Measurements from ENCODE around the gene ACTA2. TPM values are rescaled to one million over a fixed set of nuclear protein-coding genes. Genes with fewer than 3 reads are reported as not detected.

Gene ACTA2
- total RNA-seq, 1 donor from 2014 or later: 98.5 TPM

- no peaks in the 10 kb centered on the region for H3K27me3 Mint-ChIP-seq (ENCODE audit: unreplicated experiment)
- no peaks in the 10 kb centered on the region for H3K4me1 Mint-ChIP-seq (ENCODE audit: unreplicated experiment)
- H3K27ac Mint-ChIP-seq (ENCODE audit: unreplicated experiment): no peak overlapping the region
- no peak for DNase-seq (ENCODE audit: low spot score)
- H3K36me3 Mint-ChIP-seq (ENCODE audit: low read depth, unreplicated experiment): no peaks in the 10 kb centered on the region
- no peaks in the 10 kb centered on the region for H3K9me3 Mint-ChIP-seq (ENCODE audit: unreplicated experiment)
- H3K4me3 Mint-ChIP-seq (ENCODE audit: unreplicated experiment): no peak overlapping the region
- TF ChIP-seq CTCF (IDR thresholded peaks at IDR 0.05; ENCODE audit: unreplicated experiment): no peak
Observed at GRCh38 chr10:88949051-88949450, 3.5 kb downstream of the ACTA2 start.

GRCh38 chr10:88946965-88947590 lies 5.5 kb downstream of the ACTA2 start:
- Mint-ChIP-seq H3K4me1 (ENCODE audit: unreplicated experiment) (no peaks in the 10 kb centered on the region), H3K9me3 (ENCODE audit: unreplicated experiment) (no peaks in the 10 kb centered on the region), H3K4me3 (ENCODE audit: unreplicated experiment) (no peak overlapping the region), H3K27me3 (ENCODE audit: unreplicated experiment) (no peaks in the 10 kb centered on the region), H3K36me3 (ENCODE audit: low read depth, unreplicated experiment) (no peaks in the 10 kb centered on the region), H3K27ac (ENCODE audit: unreplicated experiment) (no peak overlapping the region)
- DNase-seq (ENCODE audit: low spot score): no peak
- TF ChIP-seq CTCF (IDR thresholded peaks at IDR 0.05; ENCODE audit: unreplicated experiment): no peak

GRCh38 chr10:88946200-88946599 lies 6.4 kb downstream of the ACTA2 start:
- Mint-ChIP-seq H3K9me3 (ENCODE audit: unreplicated experiment) (no peaks in the 10 kb centered on the region), H3K4me3 (ENCODE audit: unreplicated experiment) (no peak overlapping the region), H3K27me3 (ENCODE audit: unreplicated experiment) (no peaks in the 10 kb centered on the region), H3K36me3 (ENCODE audit: low read depth, unreplicated experiment) (peaks cover 8% of the 10 kb centered on the region), H3K27ac (ENCODE audit: unreplicated experiment) (no peak overlapping the region), H3K4me1 (ENCODE audit: unreplicated experiment) (no peaks in the 10 kb centered on the region)
- TF ChIP-seq CTCF (IDR thresholded peaks at IDR 0.05; ENCODE audit: unreplicated experiment): no peak
- DNase-seq (ENCODE audit: low spot score): no peak

- H3K4me1 Mint-ChIP-seq (ENCODE audit: unreplicated experiment): no peaks in the 10 kb centered on the region
- peaks cover 16% of the 10 kb centered on the region for H3K36me3 Mint-ChIP-seq (ENCODE audit: low read depth, unreplicated experiment)
- no peak overlapping the region for H3K27ac Mint-ChIP-seq (ENCODE audit: unreplicated experiment)
- no peak for TF ChIP-seq CTCF (IDR thresholded peaks at IDR 0.05; ENCODE audit: unreplicated experiment)
- H3K4me3 Mint-ChIP-seq (ENCODE audit: unreplicated experiment): no peak overlapping the region
- no peak for DNase-seq (ENCODE audit: low spot score)
- no peaks in the 10 kb centered on the region for H3K9me3 Mint-ChIP-seq (ENCODE audit: unreplicated experiment)
- H3K27me3 Mint-ChIP-seq (ENCODE audit: unreplicated experiment): no peaks in the 10 kb centered on the region
Observed at GRCh38 chr10:88944813-88945212, 7.8 kb downstream of the ACTA2 start.

- Mint-ChIP-seq H3K27me3 (ENCODE audit: unreplicated experiment) (no peaks in the 10 kb centered on the region), H3K27ac (ENCODE audit: unreplicated experiment) (no peak overlapping the region), H3K36me3 (ENCODE audit: low read depth, unreplicated experiment) (peaks cover 16% of the 10 kb centered on the region), H3K4me1 (ENCODE audit: unreplicated experiment) (no peaks in the 10 kb centered on the region), H3K9me3 (ENCODE audit: unreplicated experiment) (no peaks in the 10 kb centered on the region), H3K4me3 (ENCODE audit: unreplicated experiment) (no peak overlapping the region)
- DNase-seq (ENCODE audit: low spot score): no peak
- TF ChIP-seq CTCF (IDR thresholded peaks at IDR 0.05; ENCODE audit: unreplicated experiment): no peak
Observed at GRCh38 chr10:88943778-88944177, 8.8 kb downstream of the ACTA2 start.

All from endothelial cell (in vitro differentiated cells).